Lower lobe of right lung (tissue), 2 donors: ENCODE measurements around the gene ZNF768. TPM values are rescaled to one million over a fixed set of nuclear protein-coding genes. Genes with fewer than 3 reads are reported as not detected.
A peak's percentile ranks its signal among the peaks of the same experiment; 100 is the strongest.

ENCODE experiments used
- ATAC-seq, 2 donors: fragments of 200-7000 bp; cut with Tn5 transposase; one replicate each; pipeline ENCODE4 v1.9.1; 2020 to 2022; ENCODE audit warnings: mild to moderate bottlenecking in 2 of 2, moderate library complexity in 2 of 2
- DNase-seq: peaks from one replicate; pipeline ENCODE4 v3.0.0-alpha.2; 2020
- H3K27ac ChIP-seq: fragments of 200-600 bp; one replicate; pipeline ENCODE4 v1.8.0; 2022
- H3K27me3 ChIP-seq: fragments of 200-600 bp; one replicate; pipeline ENCODE4 v1.8.0; 2022; ENCODE audit warnings: low read depth
- H3K36me3 ChIP-seq: fragments of 200-600 bp; one replicate; pipeline ENCODE4 v1.8.0; 2022; ENCODE audit warnings: mild to moderate bottlenecking
- H3K4me1 ChIP-seq: fragments of 200-600 bp; one replicate; pipeline ENCODE4 v1.8.0; 2022
- H3K4me3 ChIP-seq: fragments of 200-600 bp; one replicate; pipeline ENCODE4 v1.8.0; 2022; ENCODE audit warnings: mild to moderate bottlenecking
- H3K9me3 ChIP-seq: fragments of 200-600 bp; one replicate; pipeline ENCODE4 v1.8.0; 2022
- CTCF ChIP-seq: fragments of 200-600 bp; IDR thresholded peaks from one replicate; pipeline ENCODE4 v1.8.0; 2022; ENCODE audit warnings: antibody characterized with exemption, mild to moderate bottlenecking
- intact Hi-C: fragments of 100-400 bp; cut with DNase I; formaldehyde crosslinking; loops from one replicate; pipeline ENCODE4 v1.11.0; 2022
- total RNA-seq: library from RNA; stranded (reverse); fragmentation: NEBNext Ultra II Directional; extraction: Animal tissue kit (Norgen Biotek cat#: 25700); gene quantifications from one replicate; pipeline ENCODE4 v1.2.1, GENCODE V29; 2021
- donor health status: DM: no; HTN: yes; CAD: no; lungs with severe emphysema.

Gene ZNF768
- total RNA-seq, 1 donor from 2014 or later: 24.9 TPM

DNA sequence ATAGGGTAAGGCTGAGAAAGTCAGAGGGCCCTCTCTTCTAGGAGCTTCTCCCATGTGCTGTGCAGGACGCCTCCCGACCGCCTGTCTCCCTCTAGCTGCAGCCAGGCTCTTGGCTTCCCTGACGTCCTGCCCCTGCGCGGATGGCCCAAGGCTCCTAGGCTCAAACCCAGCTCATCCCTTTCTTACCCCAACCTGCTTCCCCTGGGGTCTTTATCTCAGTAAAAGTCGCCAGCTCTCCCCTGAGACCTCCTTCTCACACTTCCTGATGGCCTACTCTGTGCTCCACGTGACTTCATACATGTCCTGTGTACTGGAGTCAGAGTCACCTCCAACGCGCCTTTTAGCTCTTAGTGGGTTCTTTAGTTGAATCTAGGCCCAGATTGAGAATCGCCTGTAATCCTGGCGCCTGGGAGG lies 9.4 kb upstream of the ZNF768 start:
- peak; percentile 61 for TF ChIP-seq CTCF
- Histone ChIP-seq H3K9me3 (no peaks in the 10 kb centered on the region), H3K36me3 (peaks cover 23% of the 10 kb centered on the region), H3K4me1 (peaks cover 27% of the 10 kb centered on the region), H3K4me3 (peak overlapping the region; percentile 84), H3K27me3 (no peaks in the 10 kb centered on the region), H3K27ac (peak overlapping the region; percentile 95)
- ATAC-seq (peak; percentile 83 to 85), DNase-seq (peak; percentile 80)
- intact Hi-C loops: no loop called here

- Histone ChIP-seq H3K27me3 (no peaks in the 10 kb centered on the region), H3K9me3 (no peaks in the 10 kb centered on the region), H3K27ac (peak overlapping the region; percentile 95), H3K36me3 (peaks cover 26% of the 10 kb centered on the region), H3K4me3 (peak overlapping the region; percentile 84), H3K4me1 (peaks cover 27% of the 10 kb centered on the region)
- no peak for TF ChIP-seq CTCF
- intact Hi-C loops: no loop called here
- DNase-seq (no peak), ATAC-seq (peak; percentile 0 to 12)
These were observed 8.9 kb upstream of the ZNF768 start for GRCh38 chr16:30535106-30535776.

GRCh38 chr16:30534368-30535105 lies 8.2 kb upstream of the ZNF768 start, which contains the start of gene ZNF747:
Gene ZNF747 (minus strand): TSS chr16:30534858. CDS start chr16:30534679, 179 bp downstream.
- peak; percentile 94 to 96 for ATAC-seq
- intact Hi-C loops: no loop called here
- TF ChIP-seq CTCF: no peak

GRCh38 chr16:30533748-30534367 lies 7.5 kb upstream of the ZNF768 start:
- TF ChIP-seq CTCF: no peak
- no peak for DNase-seq

More at GRCh38 chr16:30534368-30535105, 8.2 kb upstream of the ZNF768 start, which contains the start of gene ZNF747:
- Histone ChIP-seq H3K4me1 (peaks cover 27% of the 10 kb centered on the region), H3K27me3 (no peaks in the 10 kb centered on the region), H3K9me3 (no peaks in the 10 kb centered on the region), H3K36me3 (peaks cover 26% of the 10 kb centered on the region), H3K4me3 (peak within 1 kb of the TSS; percentile 84), H3K27ac (peak within 1 kb of the TSS; percentile 95)
- DNase-seq: peak; percentile 94

DNA sequence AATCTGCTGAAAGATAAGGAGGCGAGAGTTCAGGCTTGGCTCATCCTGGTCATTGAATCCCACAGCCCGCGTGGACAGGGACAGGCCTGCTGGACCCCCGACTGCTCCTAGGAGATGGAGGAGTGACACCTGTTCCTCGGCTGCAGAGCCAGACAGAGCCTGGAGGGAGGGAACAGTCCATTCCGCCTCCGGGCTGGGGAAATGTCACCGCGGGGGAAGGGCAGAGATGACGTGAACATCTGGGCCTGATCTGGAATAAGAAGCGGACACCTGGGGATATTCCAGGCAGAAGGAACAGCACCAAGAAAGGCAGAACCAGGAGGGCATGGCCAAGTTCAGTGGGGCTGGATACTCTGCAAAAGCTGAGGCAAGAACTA lies 6.8 kb upstream of the ZNF768 start:
- Histone ChIP-seq H3K4me1 (peaks cover 38% of the 10 kb centered on the region), H3K36me3 (peaks cover 26% of the 10 kb centered on the region), H3K9me3 (no peaks in the 10 kb centered on the region), H3K4me3 (peak overlapping the region; percentile 84), H3K27ac (no peak overlapping the region), H3K27me3 (no peaks in the 10 kb centered on the region)
- no peak for TF ChIP-seq CTCF
- DNase-seq: no peak
- intact Hi-C loops: no loop called here
- ATAC-seq: no peak

More at GRCh38 chr16:30533748-30534367, 7.5 kb upstream of the ZNF768 start:
- peak overlapping the region; percentile 84 for H3K4me3 ChIP-seq
- H3K4me1 ChIP-seq: peaks cover 30% of the 10 kb centered on the region
- no peaks in the 10 kb centered on the region for H3K27me3 ChIP-seq
- ATAC-seq: peak; percentile 1 to 13
- intact Hi-C loops: no loop called here
- no peaks in the 10 kb centered on the region for H3K9me3 ChIP-seq
- peaks cover 26% of the 10 kb centered on the region for H3K36me3 ChIP-seq
- peak overlapping the region; percentile 95 for H3K27ac ChIP-seq
